Fibroblast of mammary gland (primary cell): Measurements from ENCODE around the gene NFIB.

Experiments
- DNase-seq: peaks from one replicate; pipeline ENCODE4 v3.0.0-alpha.2; 2010; ENCODE audit warnings: low read depth
- H3K4me3 ChIP-seq: 2 replicates; pipeline ENCODE4 v1.5.1; 2011; ENCODE audit warnings: low read depth, mild to moderate bottlenecking, low read length, moderate library complexity; ENCODE audit not compliant: control insufficient read depth
- TF ChIP-seq, protein P1 (sequence below): conservative IDR thresholded peaks from 2 replicates; pipeline ENCODE4 v1.5.1; 2011; ENCODE audit warnings: low read depth, low read length, inconsistent platforms; ENCODE audit not compliant: control insufficient read depth, insufficient read depth

The NFIB gene

DNA sequence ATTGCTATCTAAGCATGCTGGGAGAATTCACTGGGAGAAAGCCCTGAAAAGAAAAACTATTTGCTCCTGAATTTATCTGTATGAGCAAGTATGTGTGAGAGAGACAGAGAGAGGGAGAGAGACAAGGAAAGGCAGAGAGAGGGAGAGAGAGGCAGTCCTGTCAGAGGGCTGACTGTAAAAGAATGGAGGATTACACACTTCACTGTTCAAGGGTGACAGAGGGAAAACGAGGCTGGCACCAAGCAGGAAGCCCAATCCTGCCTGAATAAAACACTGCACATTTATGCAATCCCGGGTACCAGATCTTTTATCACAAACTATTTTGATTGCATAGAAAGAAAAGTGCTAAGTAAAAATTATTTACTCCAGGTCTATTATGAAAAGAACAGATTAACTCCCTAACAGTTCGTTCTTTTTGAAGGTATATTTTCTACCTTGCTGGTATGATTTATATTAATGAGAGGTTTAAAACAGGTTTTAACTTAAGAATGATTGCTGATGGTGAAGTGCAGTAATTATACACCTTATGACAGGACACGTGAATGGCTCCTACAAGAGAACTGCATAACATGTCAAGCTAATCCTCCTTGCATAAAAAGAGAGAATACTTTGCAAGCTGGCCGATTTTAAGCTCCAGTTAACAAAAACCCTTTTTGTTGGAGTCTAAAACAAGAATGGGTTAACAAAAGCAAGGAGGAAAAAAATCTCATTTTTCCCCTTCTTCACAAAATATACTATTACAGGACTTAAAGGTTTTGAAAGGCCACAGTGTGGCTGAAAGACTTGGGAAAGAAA lies 82.5 kb downstream of the NFIB start:
- H3K4me3 ChIP-seq, result no peak overlapping the region
- DNase-seq, result no peak
- TF ChIP-seq, protein P1, sequence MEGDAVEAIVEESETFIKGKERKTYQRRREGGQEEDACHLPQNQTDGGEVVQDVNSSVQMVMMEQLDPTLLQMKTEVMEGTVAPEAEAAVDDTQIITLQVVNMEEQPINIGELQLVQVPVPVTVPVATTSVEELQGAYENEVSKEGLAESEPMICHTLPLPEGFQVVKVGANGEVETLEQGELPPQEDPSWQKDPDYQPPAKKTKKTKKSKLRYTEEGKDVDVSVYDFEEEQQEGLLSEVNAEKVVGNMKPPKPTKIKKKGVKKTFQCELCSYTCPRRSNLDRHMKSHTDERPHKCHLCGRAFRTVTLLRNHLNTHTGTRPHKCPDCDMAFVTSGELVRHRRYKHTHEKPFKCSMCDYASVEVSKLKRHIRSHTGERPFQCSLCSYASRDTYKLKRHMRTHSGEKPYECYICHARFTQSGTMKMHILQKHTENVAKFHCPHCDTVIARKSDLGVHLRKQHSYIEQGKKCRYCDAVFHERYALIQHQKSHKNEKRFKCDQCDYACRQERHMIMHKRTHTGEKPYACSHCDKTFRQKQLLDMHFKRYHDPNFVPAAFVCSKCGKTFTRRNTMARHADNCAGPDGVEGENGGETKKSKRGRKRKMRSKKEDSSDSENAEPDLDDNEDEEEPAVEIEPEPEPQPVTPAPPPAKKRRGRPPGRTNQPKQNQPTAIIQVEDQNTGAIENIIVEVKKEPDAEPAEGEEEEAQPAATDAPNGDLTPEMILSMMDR, result no peak

DNA sequence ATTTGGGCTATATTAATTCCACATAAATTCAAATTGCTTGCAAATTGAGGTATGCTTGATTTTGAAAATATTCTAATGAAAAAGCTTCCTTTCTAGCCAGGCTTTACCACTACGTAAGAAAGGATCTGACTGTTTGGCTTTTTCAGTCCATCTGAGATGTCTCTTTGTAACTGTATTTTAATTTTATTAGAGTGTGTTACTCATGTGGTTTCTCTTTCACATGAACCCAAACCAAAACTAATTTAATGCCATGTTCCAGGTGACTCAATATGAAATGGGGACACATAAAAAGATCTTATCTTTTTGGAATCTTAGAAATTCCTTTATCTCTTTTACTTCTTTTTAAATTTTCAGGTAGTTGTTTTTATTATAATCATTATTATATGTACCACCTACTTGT lies 85.3 kb downstream of the NFIB start:
- TF ChIP-seq, protein P1, result no peak
- H3K4me3 ChIP-seq, result no peak overlapping the region
- no peak for DNase-seq

DNA sequence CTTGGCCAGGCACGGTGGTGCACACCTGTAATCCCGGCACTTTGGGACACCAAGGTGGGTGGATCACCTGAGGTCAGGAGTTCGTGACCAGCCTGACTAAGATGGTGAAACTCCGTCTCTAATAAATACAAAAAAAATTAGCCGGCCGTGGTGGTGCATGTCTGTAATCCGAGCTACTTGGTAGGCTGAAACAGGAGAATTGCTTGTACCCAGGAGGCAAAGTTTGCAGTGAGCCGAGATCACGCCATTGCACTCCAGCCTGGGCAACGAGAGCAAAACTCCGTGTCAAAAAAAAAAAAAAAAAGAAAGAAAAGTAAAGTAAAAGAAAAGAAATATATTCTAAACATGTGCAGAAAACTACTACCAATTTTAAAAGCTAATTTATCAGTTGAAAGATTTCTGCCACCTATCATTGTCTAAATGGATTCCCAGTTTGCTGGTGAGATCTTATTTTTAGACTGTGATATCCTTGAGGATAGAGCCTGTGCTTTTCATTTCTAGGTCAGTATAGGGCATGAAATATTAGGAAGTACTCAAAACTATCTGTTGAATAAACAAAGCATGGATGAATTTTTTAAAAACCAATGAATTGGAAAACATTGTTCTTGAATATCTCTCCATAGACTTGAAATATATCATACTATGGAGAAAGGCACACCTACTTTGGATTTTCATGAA lies 86.9 kb downstream of the NFIB start:
- DNase-seq, result no peak
- TF ChIP-seq, protein P1, result no peak
- H3K4me3 ChIP-seq, result no peak overlapping the region

DNA sequence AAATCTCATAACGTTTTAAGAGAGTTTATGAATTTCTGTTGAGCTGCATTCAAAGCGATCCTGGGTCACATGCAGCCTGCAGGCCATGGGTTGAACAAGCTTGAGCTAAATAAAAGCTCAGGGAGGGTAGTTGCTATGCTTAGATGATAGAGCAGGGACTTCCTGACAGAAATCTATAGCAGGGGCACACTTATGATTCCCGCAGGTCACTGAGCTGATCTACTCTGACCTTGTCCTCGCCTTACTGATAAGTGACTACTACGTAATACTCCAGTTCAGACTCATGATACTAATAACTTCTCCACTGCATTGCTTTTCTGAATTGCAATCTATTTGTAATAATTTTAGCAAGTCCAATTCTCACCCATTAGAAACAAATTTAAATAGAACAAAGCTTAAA lies 90.9 kb downstream of the NFIB start:
- TF ChIP-seq, protein P1, result no peak
- no peak overlapping the region for H3K4me3 ChIP-seq
- no peak for DNase-seq

DNA sequence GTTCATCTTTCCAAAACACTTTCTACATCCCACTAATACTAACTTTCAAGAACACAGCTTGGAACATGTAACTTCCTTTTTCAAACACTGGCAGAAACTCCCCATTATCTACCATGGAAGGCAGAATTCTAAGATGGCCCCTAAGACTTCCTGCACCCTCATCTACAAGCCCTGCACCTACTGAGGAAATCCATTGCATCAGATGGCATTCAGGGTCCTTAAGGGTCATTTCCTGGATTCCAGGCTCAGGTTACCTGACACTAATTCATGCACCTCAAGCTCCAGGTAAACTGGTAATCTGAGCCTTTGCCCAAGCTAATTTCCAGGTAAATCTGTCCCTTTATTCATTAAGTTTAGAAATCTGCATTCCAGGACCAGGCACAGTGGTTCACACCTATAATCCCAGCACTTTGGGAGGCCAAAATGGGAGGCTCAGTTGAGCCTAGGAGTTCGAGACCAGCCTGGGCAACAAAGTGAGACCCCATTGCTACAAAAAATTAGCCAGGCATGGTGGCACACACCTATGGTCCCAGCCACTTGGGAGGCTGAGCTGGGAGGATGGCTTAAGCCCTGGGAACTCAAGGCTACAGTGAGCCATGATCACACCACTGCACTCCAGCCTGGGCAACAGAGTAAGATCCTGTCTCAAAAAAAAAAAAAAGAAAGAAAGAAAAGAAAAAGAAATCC lies 91.6 kb downstream of the NFIB start:
- TF ChIP-seq, protein P1, result no peak
- DNase-seq, result no peak
- no peak overlapping the region for H3K4me3 ChIP-seq

DNA sequence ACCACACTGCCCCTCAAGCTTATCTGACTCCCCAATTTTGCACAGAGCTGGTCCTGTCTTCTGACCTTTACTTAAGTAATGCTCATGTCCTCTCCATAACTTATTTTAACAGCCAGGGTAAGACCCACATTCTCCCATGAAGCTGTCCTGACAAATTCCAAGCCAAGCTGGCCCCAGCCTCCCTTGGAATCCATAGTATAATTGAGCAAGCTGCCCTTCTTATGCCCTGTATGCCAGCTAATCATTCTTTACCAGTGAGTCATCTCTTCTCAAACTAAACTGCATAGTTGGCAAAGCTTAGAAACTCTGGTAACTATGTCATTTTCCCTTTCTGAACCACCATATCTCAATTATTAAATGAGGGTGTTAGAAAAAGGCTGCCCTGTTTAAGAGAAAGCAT lies 92.4 kb downstream of the NFIB start:
- peak; percentile 62 for DNase-seq
- H3K4me3 ChIP-seq, result no peak overlapping the region
- TF ChIP-seq, protein P1, result no peak
